Left ventricle myocardium superior (tissue), 1 donor: ENCODE measurements around the gene AAMP. TPM values are rescaled to one million over a fixed set of nuclear protein-coding genes. Genes with fewer than 3 reads are reported as not detected.
A peak's percentile ranks its signal among the peaks of the same experiment; 100 is the strongest.

Source experiments
- ATAC-seq: fragments of 200-7000 bp; cut with Tn5 transposase; one replicate; pipeline ENCODE4 v1.9.1; 2020; ENCODE audit warnings: mild to moderate bottlenecking, moderate library complexity
- DNase-seq: peaks from one replicate; pipeline ENCODE4 v3.0.0-alpha.2; 2020
- intact Hi-C: fragments of 100-400 bp; cut with micrococcal nuclease; formaldehyde crosslinking; loops from one replicate; pipeline ENCODE4 v1.11.0; 2022
- total RNA-seq: library from RNA; stranded (reverse); fragmentation: NEBNext Ultra II Directional; extraction: Animal tissue kit (Norgen Biotek cat#: 25700); gene quantifications from one replicate; pipeline ENCODE4 v1.2.1, GENCODE V29; 2021
- donor health status: DM: no; HTN: yes; CAD: no; lungs with severe emphysema.

AAMP gene
- total RNA-seq, 1 donor from 2014 or later = 47.7 TPM

DNA sequence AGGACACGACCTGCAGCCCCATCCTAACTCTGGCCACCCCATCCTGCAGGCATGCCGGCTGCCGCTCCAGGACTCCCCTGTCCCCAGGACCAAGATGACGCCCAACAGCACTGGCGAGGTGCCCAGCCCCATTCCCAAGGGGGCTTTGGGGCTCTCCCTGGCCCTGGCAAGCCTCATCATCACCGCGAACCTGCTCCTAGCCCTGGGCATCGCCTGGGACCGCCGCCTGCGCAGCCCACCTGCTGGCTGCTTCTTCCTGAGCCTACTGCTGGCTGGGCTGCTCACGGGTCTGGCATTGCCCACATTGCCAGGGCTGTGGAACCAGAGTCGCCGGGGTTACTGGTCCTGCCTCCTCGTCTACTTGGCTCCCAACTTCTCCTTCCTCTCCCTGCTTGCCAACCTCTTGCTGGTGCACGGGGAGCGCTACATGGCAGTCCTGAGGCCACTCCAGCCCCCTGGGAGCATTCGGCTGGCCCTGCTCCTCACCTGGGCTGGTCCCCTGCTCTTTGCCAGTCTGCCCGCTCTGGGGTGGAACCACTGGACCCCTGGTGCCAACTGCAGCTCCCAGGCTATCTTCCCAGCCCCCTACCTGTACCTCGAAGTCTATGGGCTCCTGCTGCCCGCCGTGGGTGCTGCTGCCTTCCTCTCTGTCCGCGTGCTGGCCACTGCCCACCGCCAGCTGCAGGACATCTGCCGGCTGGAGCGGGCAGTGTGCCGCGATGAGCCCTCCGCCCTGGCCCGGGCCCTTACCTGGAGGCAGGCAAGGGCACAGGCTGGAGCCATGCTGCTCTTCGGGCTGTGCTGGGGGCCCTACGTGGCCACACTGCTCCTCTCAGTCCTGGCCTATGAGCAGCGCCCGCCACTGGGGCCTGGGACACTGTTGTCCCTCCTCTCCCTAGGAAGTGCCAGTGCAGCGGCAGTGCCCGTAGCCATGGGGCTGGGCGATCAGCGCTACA, 7.0 kb downstream of the AAMP start:
- no peak for ATAC-seq
- DNase-seq = peak; percentile 58
- intact Hi-C loops = no loop called here

DNA sequence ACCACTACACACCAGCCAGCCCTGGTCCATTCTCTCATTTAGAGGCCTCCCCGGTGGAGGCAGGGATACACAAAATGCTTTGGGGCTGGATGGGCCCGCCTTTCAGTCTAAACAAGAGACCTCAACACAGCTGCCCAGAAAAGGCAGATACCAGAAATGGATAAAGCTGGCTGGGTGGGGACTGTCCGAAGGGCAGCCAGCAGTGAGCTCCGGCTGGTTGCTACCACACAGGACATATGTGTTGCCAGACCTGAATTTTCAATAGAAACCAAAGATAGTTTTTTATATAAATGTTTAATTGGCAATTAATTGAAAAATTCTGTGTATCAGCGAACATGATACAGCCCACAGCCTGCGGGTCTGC, 7.7 kb downstream of the AAMP start:
- ATAC-seq (no peak), DNase-seq (no peak)
- intact Hi-C loops = no loop called here

DNA sequence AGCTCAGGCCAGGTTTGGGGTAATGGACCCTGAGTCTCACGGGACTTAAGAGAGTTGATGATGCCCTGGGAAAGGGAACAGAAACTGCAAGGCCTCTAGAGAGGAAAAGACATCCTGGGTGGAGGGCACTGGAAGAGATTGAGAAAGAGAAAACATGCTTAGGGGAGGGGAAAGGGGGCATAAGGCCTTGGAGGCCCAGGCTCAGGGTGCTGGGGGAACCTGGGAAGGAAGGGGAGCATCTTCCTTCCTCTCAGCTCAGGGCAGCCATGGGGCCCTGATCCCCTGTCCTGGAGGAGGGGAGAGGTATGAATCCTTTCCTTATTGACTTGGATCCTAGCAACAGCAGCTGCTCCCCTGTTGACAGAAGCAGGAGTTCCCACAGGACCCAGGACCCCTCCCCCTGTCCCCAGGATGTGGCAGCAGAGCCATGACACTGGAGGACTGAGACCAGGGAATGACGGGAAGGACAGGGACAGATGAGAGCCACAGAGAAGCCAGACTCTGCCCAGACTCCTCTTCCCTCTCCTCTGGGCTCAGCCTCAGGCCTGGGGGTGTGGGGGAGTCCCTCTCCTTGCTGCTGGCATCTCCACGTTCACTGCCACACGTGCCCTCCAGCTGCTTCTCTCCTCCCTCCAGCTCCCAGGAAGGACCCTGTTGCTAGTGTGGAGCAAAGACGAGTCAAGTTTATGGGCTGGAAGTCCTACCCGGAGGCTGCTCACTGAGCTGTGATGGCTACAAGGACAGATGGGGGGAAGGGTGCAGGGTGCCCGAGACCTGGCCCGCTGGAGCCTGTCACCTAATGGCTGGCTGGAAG, 8.3 kb downstream of the AAMP start:
- no peak for ATAC-seq
- intact Hi-C loops = no loop called here
- no peak for DNase-seq

DNA sequence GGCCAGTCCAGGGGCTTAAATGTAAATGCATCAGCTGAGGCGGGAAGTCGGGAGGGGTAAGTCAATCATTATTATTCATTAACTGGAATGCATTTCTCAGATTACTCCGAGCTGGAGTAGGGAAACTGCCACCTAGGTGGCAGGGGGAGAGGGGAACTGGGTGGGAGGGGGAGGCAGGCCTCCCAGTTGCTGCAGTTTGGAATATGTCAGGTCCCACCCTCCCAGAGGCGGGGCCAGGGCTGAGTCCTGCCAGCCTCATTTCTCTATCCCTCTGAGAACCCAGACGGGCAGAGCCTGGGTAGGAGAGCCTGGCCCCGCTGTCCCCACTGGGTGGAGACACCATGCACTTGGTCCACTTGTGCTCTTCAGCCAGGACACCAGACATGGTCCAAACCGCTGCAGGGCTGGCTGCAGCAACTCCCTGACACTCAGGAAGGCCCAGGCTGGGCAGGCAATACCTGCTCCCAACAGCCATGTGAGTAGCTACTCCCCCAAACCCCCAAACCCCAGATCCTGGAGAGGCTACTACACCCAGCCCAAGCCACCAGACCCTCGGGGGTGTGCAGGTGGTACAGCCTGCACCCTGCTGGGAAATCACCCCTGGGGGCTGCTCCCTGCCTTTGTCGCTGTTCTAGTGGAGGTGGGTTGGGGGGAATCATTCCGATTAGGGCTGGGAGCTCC, 9.1 kb downstream of the AAMP start, which contains the start of gene GPBAR1:
GPBAR1 (plus strand) TSS at position 274 of the 681 bp plus-strand sequence. CDS start 1,710 bp downstream, outside the sequence.
- peak; percentile 66 for DNase-seq
- ATAC-seq = peak; percentile 26

DNA sequence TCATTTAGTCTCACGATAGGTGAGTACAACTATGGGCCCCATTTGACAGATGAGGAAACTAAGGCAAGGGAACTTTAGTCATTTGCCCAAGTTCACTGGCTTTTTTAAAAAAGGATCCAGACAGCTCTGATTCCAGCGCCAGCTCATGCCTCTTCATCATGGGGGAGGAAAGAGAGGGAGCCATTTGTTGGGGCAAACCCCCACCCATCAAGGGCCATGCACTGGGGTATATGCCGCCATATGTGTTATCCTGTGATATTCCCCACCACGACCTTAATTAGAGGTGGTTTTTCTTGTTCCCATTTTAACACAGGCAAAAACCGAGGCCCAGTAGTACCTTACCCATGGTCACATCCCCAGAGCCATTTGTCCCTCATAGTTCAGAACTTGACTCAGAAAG, 9.8 kb downstream of the AAMP start:
- ATAC-seq = no peak
- intact Hi-C loops = no loop called here

More for the DNA sequence above, 9.1 kb downstream of the AAMP start, which contains the start of gene GPBAR1:
- intact Hi-C loops = no loop called here

DNA sequence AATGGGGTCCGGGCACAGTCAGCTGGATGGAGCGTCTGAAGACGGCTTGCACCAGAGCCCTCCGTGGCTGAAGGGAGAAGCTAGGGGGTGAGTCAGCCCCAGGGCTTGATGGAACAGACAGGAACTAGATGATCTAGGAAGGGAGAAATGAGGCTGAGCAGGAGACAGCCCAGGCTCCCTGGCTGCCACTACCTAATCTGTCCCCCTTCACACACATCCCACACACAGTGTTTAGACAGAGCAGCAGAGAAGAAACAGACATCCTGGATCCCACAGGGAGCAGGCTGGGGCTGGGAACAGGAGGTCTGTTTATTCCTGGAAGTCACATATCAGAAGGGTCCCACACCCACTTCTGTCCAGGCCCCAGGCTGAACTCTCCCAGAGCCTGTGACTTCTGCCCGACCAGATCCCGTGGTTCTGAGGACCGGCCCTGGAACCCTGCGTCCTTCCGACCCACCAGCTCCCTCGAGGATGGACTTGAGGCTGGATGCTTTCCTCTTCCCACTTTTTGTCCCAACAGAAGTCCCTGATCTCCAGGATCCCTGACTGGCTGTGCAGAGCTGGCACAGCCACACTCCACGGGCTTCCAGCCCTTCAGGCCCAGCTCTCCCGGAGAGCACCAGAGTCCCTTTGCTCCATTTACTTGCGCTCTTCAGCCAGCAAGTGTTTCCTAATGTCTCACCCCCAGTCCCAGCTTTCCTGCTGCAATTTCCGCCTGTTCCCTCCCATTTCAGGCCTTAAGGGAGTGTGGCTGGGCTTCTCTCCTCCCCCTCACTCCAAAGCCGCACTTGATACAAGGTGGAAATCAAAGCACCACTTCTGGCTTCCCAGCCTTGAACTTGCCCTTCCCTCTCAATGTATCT, 10.6 kb downstream of the AAMP start:
- ATAC-seq = peak; percentile 78
- DNase-seq = peak; percentile 79
- intact Hi-C loops = no loop called here

More for the DNA sequence above, 9.8 kb downstream of the AAMP start:
- no peak for DNase-seq

DNA sequence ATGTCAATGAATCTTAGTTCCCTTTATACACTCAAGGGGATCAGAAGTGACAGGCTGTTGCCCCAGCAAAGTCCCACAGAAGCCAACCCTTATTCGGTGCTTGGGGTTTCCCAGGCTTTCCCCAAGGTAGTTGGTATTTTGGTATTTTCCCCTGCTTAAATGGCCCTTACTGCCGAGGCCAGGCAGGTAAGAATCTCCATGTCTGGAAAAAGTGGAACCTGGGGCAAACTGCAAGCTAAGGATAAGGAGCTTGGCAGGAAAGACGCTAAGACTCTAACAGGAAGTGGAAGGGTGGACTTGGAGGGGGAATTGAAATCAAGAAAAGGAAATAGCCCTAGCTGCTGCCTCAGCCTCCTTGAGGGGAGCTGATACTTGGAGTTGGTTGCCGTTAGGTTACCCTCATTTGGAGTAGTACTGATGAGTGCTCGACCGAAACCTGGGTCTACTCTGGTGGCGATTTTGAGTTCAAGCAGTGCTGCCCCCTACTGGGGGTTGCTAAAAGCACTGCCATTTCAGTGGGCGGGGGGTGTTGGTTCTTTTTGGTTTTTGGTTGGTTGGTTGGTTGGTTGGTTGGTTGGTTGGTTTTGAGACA, 12.5 kb downstream of the AAMP start:
- no peak for DNase-seq
- intact Hi-C loops = no loop called here
- no peak for ATAC-seq

DNA sequence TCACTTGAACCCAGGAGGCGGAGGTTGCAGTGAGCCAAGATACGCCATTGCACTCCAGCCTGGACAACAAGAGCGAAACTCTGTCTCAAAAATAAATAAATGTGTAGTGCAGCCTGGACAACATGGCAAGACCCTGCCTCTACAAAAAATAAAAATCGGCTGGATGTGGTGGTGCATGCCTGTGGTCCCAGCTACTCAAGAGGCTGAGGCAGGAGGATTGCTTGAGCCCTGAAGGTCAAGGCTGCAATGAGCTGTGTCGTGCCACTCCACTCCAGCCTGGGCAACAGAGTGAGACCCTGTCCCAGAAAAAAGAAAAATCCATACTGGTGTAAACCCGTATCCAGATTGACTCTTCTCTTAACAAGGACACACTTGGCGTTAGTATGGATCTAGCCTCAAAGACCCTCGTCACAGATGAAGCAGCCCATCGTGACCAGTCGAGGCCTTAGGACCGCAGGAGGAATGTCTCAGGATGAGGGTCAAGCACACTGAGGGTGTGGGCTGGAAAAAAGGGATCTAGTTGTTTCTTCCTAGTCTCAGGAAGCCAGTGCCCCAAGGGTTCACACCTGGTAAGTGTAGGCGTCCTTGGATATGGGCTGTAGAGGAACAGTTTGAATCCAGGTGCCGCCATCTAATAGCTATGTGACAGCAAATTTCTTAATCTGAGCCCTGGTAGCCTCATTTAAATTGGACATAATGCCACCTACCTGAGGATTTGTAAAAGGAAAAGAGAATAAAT, 13.2 kb downstream of the AAMP start:
- intact Hi-C loops = no loop called here
- ATAC-seq (no peak), DNase-seq (no peak)

DNA sequence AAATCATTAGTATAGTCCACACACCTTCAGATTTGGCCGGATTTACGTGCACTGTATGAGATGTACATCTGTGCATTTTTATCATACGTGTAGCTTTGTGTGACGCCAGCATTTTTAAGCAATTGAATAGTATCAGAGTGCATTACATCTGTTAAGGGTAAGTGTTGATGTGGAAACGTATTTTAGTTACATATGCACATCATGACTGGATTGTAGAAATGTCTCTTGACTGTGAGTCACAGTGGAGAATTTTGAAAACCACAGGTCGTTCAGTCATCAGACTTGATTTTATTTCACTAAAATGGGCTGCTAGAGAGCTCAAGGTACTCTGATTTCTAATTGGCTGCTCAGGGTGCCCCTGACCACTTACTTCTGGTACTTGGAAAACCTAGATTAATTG, 14.5 kb downstream of the AAMP start:
- DNase-seq (no peak), ATAC-seq (no peak)
- intact Hi-C loops = no loop called here

DNA sequence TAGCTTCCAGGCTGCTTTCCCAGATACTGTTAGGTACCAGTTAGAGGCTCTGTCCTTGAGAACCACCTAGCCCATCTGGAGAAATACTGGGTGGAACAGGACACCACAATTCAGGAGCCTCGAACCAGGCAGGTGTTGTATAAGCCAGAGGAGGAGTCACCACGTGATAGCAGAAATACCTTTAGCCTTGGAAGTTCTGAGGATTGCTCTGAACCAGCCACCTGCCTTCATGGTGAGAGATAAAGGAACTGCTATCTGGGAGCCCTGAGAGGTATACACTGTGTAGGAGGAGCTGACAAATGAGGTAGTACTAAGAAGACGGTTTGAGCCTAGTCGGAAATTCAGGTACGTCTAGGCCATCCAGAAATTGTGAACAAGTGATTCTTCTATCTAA, 16.7 kb downstream of the AAMP start:
- intact Hi-C loops = no loop called here
- DNase-seq (no peak), ATAC-seq (no peak)

DNA sequence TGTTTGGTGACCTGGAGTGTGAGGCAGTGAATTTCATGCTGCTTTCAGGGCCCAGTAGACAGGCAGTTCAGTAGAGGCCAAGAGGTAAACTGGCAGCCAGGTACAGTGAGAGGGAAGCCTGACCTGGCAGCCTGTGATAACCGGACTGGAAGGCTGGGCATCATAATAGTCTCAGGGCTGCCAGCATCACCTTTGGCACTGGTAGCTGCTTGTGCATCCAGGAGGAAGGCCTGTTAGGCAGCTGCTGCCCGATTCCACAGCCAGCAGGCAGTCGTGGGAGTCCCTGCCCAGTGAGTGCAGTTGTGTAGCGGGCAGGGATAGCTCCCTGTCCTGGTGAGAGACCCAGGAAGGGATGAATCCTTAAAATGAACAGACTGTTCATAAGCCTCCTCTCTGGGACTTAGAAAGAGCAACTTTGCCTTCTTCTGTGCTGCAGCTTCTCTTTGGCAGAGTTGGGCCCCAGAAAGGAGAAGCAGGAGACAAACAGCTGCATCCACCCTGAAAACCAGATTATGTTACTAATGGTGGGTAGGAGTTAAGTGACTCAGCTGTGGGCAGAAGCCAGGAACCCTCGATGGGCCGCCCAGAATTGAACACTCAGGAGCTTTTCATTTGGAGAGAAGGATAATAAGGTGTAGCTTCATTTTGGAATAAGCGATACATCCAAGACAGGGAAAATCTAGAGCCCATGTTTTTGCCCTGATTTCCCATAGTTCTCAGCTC, 17.3 kb downstream of the AAMP start:
- DNase-seq = no peak
- intact Hi-C loops = no loop called here
- peak; percentile 44 for ATAC-seq

DNA sequence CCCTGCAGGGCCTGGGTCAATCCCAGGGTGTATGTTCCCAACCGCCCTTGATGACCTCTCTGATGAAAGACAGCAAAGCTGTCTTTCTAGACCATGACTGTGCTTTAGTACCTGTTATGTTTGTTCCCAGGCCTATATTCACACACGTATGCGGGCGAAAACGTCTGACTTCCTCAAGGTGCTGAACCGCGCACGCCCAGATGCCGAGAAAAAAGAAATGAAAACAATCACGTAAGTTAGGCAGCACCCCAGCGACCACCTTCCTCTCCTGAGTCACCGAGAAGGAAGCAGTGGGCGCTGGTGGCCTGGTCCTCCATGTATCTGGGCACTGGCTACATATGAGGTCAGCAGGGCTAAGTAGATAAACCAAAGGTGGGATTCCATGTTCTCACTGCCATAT, 20.2 kb downstream of the AAMP start:
- ATAC-seq = no peak
- intact Hi-C loops = no loop called here
- no peak for DNase-seq

DNA sequence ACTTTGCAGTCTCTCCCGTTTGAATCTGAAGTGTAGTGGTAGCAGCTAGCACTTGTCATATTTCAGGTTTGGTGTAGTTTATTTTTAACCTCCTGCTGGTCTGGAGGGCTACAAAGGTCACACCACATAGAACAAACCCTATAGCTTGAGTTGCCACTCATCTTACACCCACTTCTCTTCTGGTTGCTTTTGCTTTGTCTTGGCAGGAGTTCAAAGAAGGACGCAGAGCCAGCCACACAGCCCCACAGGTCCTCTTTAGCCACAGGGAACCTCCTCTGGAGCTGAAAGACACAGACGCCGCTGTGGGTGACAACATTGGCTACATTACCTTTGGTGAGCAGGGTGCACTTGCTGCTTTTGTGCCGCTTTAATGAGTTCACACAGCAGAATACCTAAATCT, 24.7 kb downstream of the AAMP start:
- ATAC-seq (peak; percentile 81), DNase-seq (no peak)
- intact Hi-C loops = no loop called here

DNA sequence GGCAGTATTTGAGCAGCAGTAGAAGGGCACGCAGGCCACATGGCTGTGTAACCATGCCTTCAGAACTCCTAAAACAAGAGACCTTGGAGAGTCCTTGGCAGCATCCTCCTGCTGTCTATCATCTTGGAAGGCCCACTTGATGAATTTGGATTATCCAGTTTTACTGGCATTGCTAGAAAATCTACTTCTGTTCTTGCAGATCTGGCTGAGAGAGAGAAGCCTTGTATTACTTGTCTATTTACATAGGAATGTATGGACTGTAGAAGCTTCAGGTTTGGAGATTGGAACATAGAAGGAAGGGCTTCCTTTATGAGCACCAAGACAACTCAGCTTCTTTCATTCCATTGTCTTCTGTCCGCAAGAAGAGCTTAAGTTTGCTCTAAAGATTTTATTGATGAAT, 25.3 kb downstream of the AAMP start:
- peak; percentile 48 for ATAC-seq
- intact Hi-C loops = no loop called here
- no peak for DNase-seq

DNA sequence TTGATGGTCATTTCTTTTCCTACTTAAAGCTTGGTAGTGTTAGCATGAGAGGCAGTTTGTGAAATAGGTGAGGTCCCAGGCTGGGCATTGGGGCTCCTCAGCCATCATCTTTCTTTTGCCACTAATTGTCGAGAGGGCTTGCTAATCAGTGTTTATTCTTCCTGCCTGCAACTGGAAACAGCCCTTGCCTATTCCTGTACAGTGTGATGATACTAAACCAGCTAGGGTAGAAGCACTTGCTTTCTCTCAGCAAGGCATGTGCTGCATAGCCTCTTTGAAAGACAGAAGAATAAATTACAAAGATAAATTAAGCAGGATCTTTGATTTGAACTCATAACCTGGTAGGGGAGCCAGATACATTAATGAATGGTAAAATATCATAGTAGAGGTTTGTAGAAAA, 25.7 kb downstream of the AAMP start:
- no peak for DNase-seq
- intact Hi-C loops = no loop called here
- ATAC-seq = peak; percentile 56

DNA sequence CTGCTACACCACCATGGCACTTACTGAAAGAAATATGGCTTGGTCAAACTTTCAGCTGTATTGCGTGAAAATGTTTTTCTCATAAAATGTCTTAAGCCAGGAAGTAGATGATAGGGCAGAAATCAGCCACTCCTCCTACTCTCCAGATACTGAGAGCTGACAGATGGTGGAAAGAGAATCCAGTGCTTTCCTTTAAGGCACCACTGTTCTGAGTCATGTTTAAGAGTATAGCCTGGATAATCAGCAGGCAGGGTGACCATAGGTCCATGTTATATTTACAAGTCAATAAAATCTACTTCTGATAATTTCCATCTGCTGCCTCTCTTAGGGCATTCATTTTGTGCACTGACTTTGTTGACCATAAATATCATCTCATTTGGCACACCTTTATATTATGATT, 31.1 kb downstream of the AAMP start:
- intact Hi-C loops = no loop called here
- DNase-seq = no peak
- no peak for ATAC-seq

DNA sequence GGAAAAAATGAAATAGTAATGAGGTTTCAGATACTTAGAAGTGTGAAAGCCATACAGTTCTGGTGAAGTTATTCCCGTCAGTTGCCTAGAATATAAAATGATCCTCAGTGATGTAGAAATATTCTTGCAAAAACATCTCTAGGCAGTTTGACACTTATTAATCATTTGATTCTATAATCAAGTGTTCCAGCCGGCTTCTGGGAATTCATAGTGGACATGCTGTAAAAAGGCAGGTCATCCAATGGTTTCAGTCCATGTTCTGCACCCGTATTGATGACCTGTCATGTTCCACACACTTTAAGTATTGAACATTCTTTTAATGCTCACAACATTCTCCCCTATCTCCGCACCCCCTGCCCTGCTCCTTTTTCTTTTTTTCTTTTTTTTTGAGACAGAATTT, 33.1 kb downstream of the AAMP start:
- intact Hi-C loops = no loop called here
- DNase-seq = no peak
- no peak for ATAC-seq
